ENCODE data around the gene ECHDC3. TPM values are rescaled to one million over a fixed set of nuclear protein-coding genes. Genes with fewer than 3 reads are reported as not detected.

The ECHDC3 gene
- total RNA-seq, 4 donors from 2014 or later, result 22.4 to 85.4 (median 69.1) TPM

DNA sequence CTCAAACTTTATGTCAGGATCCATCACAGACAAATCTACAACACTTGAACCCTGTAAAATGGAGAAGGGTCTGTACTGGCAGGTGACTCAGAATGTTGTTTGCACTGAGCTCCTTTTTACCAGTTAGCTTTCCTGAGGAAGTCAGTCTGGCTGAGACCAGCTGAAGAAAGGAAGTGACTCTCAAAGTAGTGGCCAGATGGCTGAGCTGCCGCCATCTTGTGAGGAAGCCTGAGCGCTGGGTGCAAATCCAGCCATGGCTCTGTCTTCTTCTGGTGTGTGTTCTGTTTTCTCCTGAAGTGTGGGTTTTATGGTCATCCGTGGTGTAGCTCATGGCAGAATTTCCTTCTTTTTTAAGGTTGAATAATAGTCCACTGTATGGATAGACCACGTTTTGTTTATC is 25.5 kb upstream of the ECHDC3 start:
- WGBS, 2 donors, result 98% methylated on average over 4 of the region's 4 CpGs
- H3K27ac ChIP-seq, result no peak overlapping the region
- DNase-seq, result no peak

DNA sequence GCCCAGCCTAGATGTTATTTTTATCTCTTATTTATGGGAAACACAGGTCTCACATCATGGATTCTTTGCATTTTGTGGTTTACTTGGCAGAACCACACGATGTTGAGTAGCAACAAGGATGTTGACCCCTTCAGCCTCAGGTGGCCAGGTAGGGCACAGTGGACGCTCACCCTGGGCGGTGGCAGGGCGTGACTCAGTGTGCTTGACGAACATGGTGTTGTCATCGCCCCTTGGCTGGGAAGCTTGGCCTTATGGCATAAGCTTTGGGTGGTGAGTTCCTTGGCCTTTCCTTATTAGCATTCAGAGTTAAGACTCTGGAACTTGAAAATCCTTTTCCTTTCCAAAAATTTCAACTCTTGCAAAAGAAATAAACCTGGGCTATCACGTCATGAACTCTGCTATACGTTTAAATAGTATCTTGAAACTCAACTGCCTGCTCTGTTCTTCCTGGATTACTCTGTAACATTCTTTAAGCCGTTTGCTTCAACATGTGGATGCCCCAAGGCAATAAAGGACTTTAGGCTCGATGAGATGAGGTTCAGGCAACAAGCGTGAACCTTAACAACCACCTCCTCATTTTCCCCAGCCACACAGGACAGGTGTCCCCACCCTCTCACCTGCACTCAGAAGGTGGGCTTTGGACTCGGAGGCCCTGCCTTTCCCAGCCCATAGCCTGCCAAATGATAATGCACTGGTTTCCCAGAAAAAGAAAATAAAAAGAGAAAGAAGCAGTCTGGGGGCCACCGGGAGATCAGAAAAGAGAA is 22.5 kb upstream of the ECHDC3 start:
- no peaks in the 10 kb centered on the region for H3K4me1 ChIP-seq
- WGBS, 2 donors, result 87 to 88% methylated on average over 12 to 13 of the region's 13 CpGs
- H3K36me3 ChIP-seq, result no peaks in the 10 kb centered on the region
- intact Hi-C loops (cut with DNase I), result loop anchor here (5.0 kb wide), 1 partner anchor 202 kb away; no protein-coding TSS in a partner anchor
- no peaks in the 10 kb centered on the region for H3K27me3 ChIP-seq
- TF ChIP-seq POLR2A (IDR thresholded peaks at IDR 0.05), result no peak
- TF ChIP-seq, protein P1, sequence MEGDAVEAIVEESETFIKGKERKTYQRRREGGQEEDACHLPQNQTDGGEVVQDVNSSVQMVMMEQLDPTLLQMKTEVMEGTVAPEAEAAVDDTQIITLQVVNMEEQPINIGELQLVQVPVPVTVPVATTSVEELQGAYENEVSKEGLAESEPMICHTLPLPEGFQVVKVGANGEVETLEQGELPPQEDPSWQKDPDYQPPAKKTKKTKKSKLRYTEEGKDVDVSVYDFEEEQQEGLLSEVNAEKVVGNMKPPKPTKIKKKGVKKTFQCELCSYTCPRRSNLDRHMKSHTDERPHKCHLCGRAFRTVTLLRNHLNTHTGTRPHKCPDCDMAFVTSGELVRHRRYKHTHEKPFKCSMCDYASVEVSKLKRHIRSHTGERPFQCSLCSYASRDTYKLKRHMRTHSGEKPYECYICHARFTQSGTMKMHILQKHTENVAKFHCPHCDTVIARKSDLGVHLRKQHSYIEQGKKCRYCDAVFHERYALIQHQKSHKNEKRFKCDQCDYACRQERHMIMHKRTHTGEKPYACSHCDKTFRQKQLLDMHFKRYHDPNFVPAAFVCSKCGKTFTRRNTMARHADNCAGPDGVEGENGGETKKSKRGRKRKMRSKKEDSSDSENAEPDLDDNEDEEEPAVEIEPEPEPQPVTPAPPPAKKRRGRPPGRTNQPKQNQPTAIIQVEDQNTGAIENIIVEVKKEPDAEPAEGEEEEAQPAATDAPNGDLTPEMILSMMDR (IDR thresholded peaks at IDR 0.05), result no peak
- no peaks in the 10 kb centered on the region for H3K9me3 ChIP-seq
- no peak overlapping the region for H3K4me3 ChIP-seq (replicated peaks in 1 of 3)
- no peak overlapping the region for H3K27ac ChIP-seq
- DNase-seq, result no peak

More for the DNA sequence above, 25.5 kb upstream of the ECHDC3 start:
- no peaks in the 10 kb centered on the region for H3K9me3 ChIP-seq
- TF ChIP-seq, protein P1 (IDR thresholded peaks at IDR 0.05), result no peak
- no peak for TF ChIP-seq POLR2A (IDR thresholded peaks at IDR 0.05)
- intact Hi-C loops (cut with DNase I), result no loop called here
- no peaks in the 10 kb centered on the region for H3K36me3 ChIP-seq
- H3K4me3 ChIP-seq (replicated peaks in 1 of 3), result no peak overlapping the region
- H3K27me3 ChIP-seq, result no peaks in the 10 kb centered on the region
- no peaks in the 10 kb centered on the region for H3K4me1 ChIP-seq

DNA sequence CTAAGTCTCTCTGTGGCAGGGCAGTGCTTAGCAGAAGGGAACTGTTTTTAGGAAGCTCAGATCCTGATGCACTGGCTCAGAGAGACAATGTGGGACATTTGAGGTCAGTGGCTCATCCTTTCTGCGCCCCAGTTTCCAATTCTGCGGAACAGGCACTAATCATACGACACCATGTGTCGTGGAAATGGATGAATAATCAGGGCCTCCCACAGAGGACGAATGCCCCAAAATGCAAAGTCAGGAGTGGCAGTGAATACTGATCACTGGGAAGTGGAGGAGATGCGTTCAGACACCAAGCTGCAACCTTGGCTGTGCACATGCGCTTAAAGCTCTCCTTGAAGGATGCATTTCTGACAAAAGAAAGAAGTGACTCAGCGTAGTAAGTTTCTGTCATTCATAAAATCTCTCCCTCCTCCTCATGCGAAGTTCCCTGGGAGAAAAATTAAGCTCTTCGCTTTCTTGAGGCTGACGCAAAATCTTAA is 21.9 kb upstream of the ECHDC3 start:
- H3K27ac ChIP-seq, result no peak overlapping the region
- H3K36me3 ChIP-seq, result no peaks in the 10 kb centered on the region
- H3K4me1 ChIP-seq, result no peaks in the 10 kb centered on the region
- 87 to 91% methylated on average over 11 of the region's 11 CpGs for WGBS, 2 donors
- TF ChIP-seq POLR2A (IDR thresholded peaks at IDR 0.05), result no peak
- TF ChIP-seq, protein P1 (IDR thresholded peaks at IDR 0.05), result no peak
- no peaks in the 10 kb centered on the region for H3K9me3 ChIP-seq
- no peak overlapping the region for H3K4me3 ChIP-seq (replicated peaks in 1 of 3)
- no peak for DNase-seq
- H3K27me3 ChIP-seq, result no peaks in the 10 kb centered on the region
- intact Hi-C loops (cut with DNase I), result loop anchor here (5.0 kb wide), 1 partner anchor 203 kb away; no protein-coding TSS in a partner anchor

DNA sequence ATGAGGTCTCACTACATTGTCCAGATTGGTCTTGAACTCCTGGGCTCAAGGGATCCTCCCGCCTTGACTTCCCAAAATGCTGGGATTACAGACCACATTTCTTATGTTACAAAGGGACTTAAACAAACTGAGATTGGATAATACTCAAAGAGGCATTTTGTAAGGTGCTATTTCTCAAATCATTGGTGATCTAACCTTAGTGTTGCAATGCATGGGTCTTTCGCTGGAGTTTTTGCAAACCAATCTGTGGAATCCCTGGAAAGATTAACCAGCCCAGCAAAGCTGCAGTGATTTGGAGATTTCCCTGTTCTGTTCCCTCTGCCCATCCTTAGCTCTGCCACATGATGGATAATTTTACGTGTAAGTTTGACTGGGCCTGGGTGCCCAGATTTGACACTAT is 20.4 kb upstream of the ECHDC3 start:
- Histone ChIP-seq H3K9me3 (no peaks in the 10 kb centered on the region), H3K4me3 (replicated peaks in 1 of 3) (no peak overlapping the region), H3K36me3 (no peaks in the 10 kb centered on the region), H3K4me1 (no peaks in the 10 kb centered on the region), H3K27me3 (no peaks in the 10 kb centered on the region), H3K27ac (no peak overlapping the region)
- TF ChIP-seq POLR2A (IDR thresholded peaks at IDR 0.05), result no peak
- TF ChIP-seq, protein P1 (IDR thresholded peaks at IDR 0.05), result no peak
- intact Hi-C loops (cut with DNase I), result loop anchor here (5.0 kb wide), 1 partner anchor 205 kb away; no protein-coding TSS in a partner anchor
- WGBS, 2 donors, result 88 to 96% methylated on average over 3 of the region's 3 CpGs
- no peak for DNase-seq

DNA sequence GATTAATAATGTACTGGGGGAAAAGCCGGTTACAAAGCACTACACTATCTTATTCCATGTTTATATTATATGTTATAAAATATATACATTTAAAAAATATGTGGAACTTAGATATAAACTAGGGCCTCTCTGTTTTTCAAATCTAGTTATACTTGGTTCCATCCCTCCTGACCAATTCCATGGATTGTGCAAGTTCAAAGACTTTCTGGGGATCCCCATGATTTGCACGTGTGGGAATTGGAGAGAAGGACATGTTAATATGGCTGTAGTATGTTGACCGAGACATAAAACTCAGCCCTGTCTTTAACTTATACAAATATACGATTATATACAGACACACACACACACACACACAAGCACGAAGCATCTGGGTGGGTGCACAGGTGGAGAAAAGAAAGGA is 18.8 kb upstream of the ECHDC3 start:
- 88 to 89% methylated on average over 5 of the region's 5 CpGs for WGBS, 2 donors

More for the DNA sequence above, 18.8 kb upstream of the ECHDC3 start:
- TF ChIP-seq POLR2A (IDR thresholded peaks at IDR 0.05), result no peak
- TF ChIP-seq, protein P1 (IDR thresholded peaks at IDR 0.05), result no peak
- no peak overlapping the region for H3K27ac ChIP-seq
- H3K4me1 ChIP-seq, result no peaks in the 10 kb centered on the region
- intact Hi-C loops (cut with DNase I), result loop anchor here (5.0 kb wide), 1 partner anchor 206 kb away; no protein-coding TSS in a partner anchor
- no peaks in the 10 kb centered on the region for H3K36me3 ChIP-seq
- no peaks in the 10 kb centered on the region for H3K27me3 ChIP-seq
- no peak overlapping the region for H3K4me3 ChIP-seq (replicated peaks in 1 of 3)
- DNase-seq, result no peak
- no peaks in the 10 kb centered on the region for H3K9me3 ChIP-seq
